ENCODE measurements around the gene CDC123.
"Not testable (repeated sequence)": the region's sequence is repeated elsewhere in the genome, so short reads cannot be mapped to it uniquely, and the experiment has no call there.

CDC123 gene

GRCh38 chr10:12195603-12196506, at the start of gene CDC123, which contains the start of gene NUDT5:
Gene CDC123, plus strand, starts transcription at chr10:12196188. Its CDS starts 58 bp downstream, at chr10:12196246.
Gene NUDT5, minus strand, starts transcription at chr10:12195891. Its CDS starts 9,600 bp downstream, at chr10:12186291.
- peak; percentile 94 for DNase-seq (ENCODE audit: low spot score)

DNA sequence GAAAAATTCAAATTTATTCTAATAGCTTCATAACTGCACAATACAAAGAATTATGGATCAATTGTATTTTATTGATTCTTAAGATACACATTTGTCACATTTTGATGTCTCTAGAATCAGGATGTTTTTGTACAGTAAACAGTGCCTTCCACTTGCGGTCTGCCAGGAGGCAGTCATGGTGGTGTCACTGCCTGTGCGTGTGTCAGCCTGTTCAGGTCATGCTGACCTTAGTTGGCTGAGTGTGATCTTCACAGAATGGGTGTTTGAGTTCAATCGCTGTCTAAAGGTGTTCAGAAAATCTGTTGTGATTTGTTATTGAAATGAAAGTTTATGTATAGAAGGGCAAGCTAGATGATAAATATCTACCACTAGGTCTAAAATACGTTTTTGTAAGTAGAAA, 45.8 kb upstream of the CDC123 start:
- no peak for DNase-seq (ENCODE audit: low spot score)

GRCh38 chr10:12154516-12154915, 41.5 kb upstream of the CDC123 start:
- no peak for DNase-seq (ENCODE audit: low spot score)

GRCh38 chr10:12156367-12157123, 39.4 kb upstream of the CDC123 start:
- DNase-seq (ENCODE audit: low spot score) = no peak

DNA sequence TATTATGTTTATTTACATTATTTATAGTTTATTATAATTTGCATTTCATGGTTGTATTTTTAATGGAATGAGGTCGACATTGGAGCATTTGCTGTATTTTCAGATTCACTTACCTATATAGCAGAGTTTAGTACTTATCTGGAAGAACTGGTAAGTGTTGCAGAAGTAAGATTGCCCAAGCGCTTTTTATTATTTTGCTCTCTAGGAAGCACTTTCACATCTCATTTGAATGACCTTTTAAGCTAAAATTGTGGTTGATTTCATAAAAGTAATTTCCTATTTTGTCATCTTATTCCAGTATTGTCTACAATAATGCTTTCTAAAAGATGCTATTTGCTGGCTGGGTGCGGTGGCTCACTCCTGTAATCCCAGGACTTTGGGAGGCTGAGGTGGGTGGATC, 37.9 kb upstream of the CDC123 start:
- DNase-seq (ENCODE audit: low spot score) = no peak

DNA sequence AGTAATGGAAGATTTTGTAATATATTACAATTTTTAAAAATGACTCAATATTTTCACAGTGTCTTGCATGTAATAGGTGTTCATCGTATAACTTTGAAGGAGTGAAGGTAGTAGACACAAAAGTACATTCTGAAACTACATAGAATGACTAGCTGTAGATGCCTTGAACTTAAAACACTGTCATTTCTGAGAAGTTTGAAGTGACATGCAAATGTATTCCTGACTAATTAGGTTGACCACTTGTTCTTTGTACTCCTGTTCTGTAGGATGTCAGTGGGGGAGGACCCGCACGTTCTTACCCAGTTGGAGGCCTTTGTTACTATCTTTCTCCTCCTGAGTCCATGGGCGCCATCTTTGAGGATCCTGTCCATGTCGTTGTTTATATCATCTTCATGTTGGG, 35.3 kb upstream of the CDC123 start:
- no peak for DNase-seq (ENCODE audit: low spot score)

DNA sequence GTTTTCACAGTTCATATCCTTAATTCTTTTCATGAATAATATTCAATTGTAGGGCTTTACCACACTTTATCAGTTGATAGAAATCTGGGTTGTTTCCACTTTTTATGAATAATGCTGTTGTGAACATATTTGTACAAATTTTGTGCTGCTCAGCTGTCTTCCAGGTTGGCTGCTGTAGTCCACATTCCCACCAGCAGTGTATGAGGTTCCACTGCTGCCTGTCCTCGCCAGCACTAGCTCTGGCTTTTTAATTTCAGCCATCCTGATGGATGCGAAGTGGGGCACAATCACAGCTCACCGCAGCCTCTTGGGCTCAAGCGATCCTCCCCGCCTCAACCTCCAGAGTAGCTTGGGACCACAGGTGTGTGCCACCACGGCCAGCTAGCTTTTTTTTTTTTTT, 33.1 kb upstream of the CDC123 start:
- no peak for DNase-seq (ENCODE audit: low spot score)

- DNase-seq (ENCODE audit: low spot score) = no peak
Observed at GRCh38 chr10:12164085-12164484, 31.9 kb upstream of the CDC123 start.

GRCh38 chr10:12165036-12165435, 31.0 kb upstream of the CDC123 start:
- DNase-seq (ENCODE audit: low spot score) = no peak

DNA sequence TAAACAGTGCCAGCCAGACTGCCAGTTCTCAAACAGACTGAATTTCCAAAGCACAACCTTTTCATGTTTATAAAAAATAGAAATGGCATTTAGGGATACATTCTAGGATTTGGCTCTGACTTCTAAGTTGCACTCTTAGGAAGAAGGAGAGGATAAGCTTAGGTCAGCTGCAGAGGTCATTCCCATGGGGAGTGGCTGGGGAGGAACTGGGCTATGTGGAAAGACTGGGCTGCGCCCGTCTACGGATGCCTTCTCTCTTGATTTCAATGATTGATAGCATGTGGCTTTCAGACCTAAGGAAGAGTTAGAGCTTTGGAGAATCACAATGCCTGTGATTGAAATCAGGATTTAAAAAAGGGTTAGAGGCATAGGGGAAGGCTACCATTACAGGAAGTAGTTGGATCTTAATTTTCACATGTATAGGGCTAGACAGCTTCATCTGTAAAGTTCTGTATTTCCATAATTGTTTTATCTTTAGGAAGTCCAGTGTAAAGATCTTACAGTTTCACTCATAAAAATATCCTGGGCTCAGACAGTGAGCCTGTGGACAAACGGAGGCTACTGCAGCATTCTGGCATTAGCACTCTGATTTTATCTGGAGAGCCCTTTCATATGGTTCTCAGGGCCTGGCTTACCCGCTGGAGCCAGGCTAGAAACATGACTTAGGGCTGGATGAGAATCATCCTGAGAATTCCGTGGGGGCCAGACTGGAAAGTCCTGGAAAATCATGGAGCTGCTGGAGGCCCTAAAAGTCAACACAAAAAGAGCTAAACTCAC, 29.8 kb upstream of the CDC123 start:
- no peak for DNase-seq (ENCODE audit: low spot score)

- not testable (repeated sequence) for DNase-seq (ENCODE audit: low spot score)
Observed at GRCh38 chr10:12171512-12171911, 24.5 kb upstream of the CDC123 start.

- DNase-seq (ENCODE audit: low spot score) = no peak
Observed at GRCh38 chr10:12177642-12178041, 18.3 kb upstream of the CDC123 start.

DNA sequence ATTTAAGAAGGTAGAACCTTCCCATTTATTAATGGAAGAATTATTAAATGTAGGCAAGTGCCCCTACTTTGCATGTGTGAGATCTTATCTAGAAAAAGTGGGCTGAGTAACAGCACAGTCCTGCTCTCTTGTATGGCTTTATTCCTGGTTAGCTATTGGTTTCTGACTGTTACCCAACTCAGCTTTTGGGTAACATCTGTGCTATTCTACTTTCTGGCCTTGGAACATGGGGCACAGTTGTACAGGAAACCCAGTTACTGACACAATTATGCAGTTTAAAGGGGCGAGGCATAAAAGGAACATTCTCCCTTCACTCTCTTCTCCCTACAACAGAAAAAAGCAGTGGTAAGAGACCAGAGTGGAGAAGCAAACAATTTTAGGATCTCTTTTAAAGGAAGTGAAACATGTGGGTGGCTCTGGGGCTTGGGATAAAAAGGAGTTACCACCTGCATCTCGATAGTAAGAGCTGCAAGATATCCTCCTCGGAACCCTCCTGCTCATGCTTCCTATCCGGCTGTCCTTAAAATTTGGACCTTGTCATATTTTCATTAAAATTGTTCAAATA, 16.3 kb upstream of the CDC123 start:
- no peak for DNase-seq (ENCODE audit: low spot score)

DNA sequence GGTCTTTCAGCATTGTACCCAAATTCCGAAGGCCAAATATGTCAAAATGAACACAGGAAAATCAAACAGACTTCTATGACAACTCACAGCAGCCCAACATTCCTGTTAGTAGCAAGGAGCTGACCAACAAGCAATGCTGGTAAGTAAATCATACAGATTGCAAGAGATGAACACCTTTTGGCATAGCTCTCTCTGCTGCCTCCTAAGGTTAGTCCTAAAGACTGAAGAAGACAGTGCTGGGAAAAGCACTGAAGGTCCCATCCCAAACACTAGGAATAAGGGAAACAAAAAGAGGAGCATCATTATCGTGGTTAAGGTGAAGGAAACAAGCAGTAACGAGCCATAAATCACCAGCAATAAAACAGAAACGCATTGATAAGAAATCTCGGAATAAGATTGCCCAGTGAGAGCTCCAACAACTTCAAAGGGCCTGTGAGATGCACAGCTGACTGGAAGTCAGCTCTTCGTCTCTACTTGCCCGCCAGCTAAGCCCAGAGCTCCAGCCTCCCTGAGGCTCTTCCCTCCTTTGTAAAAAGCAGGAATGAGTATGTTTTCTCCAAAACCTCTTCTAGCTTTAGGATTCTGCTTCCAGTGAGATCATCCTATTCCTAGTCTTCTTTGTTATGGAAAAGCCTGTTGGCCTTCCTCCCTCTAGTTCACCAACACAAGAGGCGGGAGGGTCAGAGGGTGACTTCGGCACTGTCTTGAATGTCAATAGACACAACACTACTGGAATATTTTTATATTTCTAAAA, 15.6 kb upstream of the CDC123 start:
- DNase-seq (ENCODE audit: low spot score) = no peak

DNA sequence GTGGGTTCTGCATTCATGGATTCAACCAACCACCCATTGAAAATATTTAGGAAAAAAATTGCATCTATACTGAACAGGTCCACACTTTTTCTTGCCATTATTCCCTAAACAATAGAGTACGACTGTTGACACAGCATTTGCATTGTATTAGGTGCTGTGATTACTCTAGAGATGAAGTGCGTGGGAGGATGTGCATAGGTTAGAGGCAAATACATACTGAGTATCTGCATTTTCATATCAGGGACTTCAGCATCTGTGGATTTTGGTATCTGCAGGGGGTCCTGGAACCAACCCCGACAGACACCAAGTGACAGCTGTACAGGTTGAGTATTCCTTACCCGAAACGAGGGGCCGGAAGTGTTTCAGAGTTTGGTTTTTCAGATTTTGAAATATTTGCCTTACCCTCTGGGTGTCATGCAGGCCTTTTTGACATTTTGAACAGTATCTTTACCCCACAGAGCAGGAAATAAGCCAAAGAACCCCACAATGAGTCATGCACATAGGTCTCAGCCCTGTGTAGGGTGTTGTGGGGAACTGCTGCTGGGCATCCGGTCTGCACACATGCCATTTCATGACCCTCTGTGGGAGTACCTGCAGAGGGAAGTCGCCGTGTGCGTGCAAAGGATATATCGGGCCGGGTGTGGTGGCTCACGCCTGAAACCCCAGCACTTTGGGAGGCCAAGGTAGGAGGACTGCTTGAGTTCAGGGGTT, 14.8 kb upstream of the CDC123 start:
- DNase-seq (ENCODE audit: low spot score) = no peak

- no peak for DNase-seq (ENCODE audit: low spot score)
Observed at GRCh38 chr10:12184165-12184564, 11.8 kb upstream of the CDC123 start.

DNA sequence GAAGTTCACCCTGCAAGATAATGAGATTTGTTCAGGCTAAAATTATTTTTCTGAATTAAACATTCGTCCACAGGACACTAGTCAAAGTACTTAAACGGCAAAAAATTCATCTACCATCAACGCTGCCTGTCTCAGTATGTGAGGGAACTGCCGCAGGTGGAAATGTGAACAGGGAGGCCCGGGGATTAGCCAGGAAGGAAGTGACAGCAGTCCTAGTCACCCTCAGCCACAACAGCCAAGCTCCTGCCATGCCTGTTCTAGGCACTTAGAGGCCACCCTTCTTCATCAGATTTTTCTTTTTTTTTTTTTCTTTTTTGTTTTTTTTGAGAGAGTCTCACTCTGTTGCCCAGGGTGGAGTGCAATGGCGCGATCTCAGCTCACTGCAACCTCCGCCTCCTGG, 9.7 kb upstream of the CDC123 start:
- DNase-seq (ENCODE audit: low spot score) = no peak

DNA sequence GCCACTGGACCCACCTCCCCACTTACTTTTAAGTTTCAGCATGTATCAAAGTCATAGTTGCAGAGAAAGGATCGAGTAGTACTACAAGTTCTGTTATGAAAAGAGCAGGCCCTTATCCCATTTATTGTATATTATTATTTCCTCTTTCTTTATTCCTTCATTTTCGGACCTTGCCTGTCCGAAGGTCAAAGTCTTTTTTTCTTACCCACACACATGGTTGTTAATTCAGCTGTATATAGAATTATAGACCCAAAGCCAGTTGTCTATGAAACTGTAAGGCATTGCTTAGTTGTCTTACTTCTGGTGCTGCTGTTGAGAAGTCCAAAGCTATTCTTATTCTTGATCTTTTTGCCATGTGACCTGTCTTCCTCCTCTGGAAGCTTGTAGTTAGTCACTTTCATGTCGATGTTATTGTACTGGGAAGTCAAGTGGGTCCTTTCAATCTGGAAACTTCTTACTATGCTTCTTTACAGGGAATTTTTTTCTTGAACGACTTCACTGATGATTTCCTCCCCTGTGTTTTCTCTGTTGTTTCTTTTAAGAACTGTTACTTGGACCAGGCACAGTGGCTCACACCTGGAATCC, 8.6 kb upstream of the CDC123 start:
- no peak for DNase-seq (ENCODE audit: low spot score)

DNA sequence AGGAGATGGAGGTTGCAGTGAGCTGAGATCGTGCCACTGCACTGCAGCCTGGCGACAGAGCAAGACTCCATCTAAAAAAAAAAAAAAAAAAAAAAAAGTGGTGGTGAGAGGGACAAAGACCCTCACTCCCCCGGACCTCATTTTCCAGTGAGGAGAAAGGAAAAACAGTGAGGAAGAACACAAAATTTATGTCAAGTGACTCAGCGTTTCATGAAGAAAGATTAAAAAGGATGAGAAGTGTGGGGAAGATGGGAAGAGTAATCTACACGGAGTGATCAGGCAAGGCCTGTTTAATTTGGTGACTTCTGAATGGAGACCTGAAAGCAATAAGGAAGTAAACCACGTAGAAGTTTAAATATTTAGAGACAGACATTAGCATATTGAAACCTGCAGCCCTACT, 7.3 kb upstream of the CDC123 start:
- DNase-seq (ENCODE audit: low spot score) = no peak

DNA sequence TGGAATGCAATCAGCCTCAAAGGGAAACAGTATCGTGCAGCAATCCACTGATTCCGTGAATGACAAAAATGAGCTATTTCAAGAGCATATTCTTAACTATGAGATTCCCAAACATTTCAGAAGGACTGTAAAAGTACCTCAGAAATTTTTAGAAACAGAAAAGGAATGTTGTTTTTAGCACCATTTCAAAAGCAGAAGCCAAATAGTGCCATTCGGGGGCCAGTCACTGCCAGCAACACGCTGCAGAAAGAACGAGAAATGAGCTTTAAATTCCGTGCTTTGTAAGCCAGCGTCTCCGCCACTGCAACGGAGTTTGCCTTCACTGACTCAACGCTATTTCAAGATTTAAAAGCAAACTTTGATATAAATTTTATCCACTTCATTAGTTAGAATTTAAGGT, 6.6 kb upstream of the CDC123 start:
- no peak for DNase-seq (ENCODE audit: low spot score)

Measured in AG20443 (cell line).